ENCODE measurements around the gene PLCB2. TPM values are rescaled to one million over a fixed set of nuclear protein-coding genes. Genes with fewer than 3 reads are reported as not detected.
A peak's percentile ranks its signal among the peaks of the same experiment; 100 is the strongest.

PLCB2 gene
- total and polyA plus RNA-seq, 12 donors: 2.5 to 100 (median 24.3) TPM

DNA sequence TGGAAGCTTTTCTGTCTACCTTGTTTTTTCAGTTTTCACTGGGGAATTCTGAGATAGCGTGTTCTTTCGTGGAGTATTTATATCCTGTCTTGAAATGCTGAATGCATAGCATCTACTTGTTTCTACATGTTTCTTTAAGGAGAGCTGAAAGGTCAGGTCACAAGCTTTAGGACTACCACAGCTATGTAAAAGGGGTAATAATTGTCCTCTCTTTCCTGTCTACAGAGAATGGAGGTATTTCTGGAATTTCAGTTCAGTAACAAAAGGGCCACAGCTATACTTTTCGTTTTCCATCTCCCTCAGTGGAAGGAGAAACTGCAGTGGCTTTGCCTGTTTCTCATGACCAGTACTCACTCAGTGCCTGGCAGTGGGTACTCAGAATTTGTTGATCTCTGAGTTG lies 20.4 kb upstream of the PLCB2 start:
- DNase-seq: no peak
- H3K4me3 ChIP-seq: no peak overlapping the region
- H3K9me3 ChIP-seq (replicated peaks in 1 of 3): no peaks in the 10 kb centered on the region
- TF ChIP-seq POLR2A (IDR thresholded peaks at IDR 0.05): no peak
- TF ChIP-seq, protein P1, sequence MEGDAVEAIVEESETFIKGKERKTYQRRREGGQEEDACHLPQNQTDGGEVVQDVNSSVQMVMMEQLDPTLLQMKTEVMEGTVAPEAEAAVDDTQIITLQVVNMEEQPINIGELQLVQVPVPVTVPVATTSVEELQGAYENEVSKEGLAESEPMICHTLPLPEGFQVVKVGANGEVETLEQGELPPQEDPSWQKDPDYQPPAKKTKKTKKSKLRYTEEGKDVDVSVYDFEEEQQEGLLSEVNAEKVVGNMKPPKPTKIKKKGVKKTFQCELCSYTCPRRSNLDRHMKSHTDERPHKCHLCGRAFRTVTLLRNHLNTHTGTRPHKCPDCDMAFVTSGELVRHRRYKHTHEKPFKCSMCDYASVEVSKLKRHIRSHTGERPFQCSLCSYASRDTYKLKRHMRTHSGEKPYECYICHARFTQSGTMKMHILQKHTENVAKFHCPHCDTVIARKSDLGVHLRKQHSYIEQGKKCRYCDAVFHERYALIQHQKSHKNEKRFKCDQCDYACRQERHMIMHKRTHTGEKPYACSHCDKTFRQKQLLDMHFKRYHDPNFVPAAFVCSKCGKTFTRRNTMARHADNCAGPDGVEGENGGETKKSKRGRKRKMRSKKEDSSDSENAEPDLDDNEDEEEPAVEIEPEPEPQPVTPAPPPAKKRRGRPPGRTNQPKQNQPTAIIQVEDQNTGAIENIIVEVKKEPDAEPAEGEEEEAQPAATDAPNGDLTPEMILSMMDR (IDR thresholded peaks at IDR 0.05): no peak
- no peaks in the 10 kb centered on the region for H3K36me3 ChIP-seq (replicated peaks in 1 of 2)
- no peaks in the 10 kb centered on the region for H3K27me3 ChIP-seq
- peaks cover 0 to 39% of the 10 kb centered on the region in 2 donors for H3K4me1 ChIP-seq (replicated peaks in 1 of 2)
- intact Hi-C loops (cut with DNase I): no loop called here
- WGBS, 4 donors: 75 to 80% (median 78%) methylated on average over 3 of the region's 3 CpGs
- no peak overlapping the region for H3K27ac ChIP-seq

DNA sequence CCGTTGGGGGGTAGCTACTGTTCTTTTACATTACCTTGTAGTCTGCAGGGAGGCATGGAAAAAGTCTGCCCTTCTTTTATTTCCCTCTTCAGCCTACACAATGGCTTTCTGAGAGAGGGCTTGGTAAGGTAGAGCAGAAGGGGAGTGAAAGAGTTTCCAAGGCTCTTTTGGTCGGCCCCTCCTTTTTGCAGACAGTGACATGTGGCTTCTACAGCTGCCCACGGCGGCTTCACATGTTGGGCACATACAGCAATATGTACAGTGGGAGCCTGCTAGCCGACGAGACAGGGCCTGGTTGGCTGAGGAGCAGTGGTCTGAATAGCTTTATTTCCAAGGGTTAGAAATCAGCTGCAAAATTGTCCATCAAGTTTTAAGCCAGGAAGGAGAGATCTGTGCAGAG lies 19.7 kb upstream of the PLCB2 start:
- Histone ChIP-seq H3K36me3 (replicated peaks in 1 of 2) (no peaks in the 10 kb centered on the region), H3K4me1 (replicated peaks in 1 of 2) (peaks cover 0 to 39% of the 10 kb centered on the region in 2 donors), H3K9me3 (replicated peaks in 1 of 3) (no peaks in the 10 kb centered on the region), H3K27ac (no peak overlapping the region), H3K27me3 (no peaks in the 10 kb centered on the region), H3K4me3 (no peak overlapping the region)
- 75 to 88% (median 81%) methylated on average over 4 to 6 of the region's 6 CpGs for WGBS, 4 donors
- no peak for DNase-seq
- TF ChIP-seq POLR2A (IDR thresholded peaks at IDR 0.05): no peak
- TF ChIP-seq, protein P1 (IDR thresholded peaks at IDR 0.05): no peak
- intact Hi-C loops (cut with DNase I): no loop called here

DNA sequence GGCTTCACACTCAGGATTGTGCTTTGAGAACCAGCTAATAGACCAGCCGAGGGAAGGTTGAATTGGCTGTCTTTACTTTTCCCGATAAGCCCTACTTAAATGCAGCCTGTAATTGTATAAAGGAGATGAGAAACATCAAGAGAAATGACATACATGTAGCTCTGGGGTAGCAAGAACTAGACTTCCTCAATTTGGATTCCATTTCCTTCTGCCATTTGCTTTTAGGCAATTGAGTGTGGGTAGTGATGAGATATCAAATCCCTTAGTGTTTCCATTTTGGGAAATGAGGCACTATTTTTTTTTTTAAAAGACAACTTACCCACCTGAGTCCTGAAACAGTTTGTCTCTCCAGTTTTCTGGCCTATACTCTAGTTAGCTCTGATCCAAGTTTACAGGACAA lies 18.0 kb upstream of the PLCB2 start:
- Histone ChIP-seq H3K4me3 (no peak overlapping the region), H3K27ac (peak overlapping the region in 2 of 5 donors; percentile 7 to 29), H3K4me1 (replicated peaks in 1 of 2) (peaks cover 0 to 35% of the 10 kb centered on the region in 2 donors), H3K27me3 (no peaks in the 10 kb centered on the region), H3K9me3 (replicated peaks in 1 of 3) (no peaks in the 10 kb centered on the region), H3K36me3 (replicated peaks in 1 of 2) (no peaks in the 10 kb centered on the region)
- DNase-seq: no peak
- WGBS, 4 donors: 85 to 94% (median 89%) methylated on average over 2 of the region's 2 CpGs
- intact Hi-C loops (cut with DNase I): no loop called here
- TF ChIP-seq, protein P1 (IDR thresholded peaks at IDR 0.05): no peak
- no peak for TF ChIP-seq POLR2A (IDR thresholded peaks at IDR 0.05)

DNA sequence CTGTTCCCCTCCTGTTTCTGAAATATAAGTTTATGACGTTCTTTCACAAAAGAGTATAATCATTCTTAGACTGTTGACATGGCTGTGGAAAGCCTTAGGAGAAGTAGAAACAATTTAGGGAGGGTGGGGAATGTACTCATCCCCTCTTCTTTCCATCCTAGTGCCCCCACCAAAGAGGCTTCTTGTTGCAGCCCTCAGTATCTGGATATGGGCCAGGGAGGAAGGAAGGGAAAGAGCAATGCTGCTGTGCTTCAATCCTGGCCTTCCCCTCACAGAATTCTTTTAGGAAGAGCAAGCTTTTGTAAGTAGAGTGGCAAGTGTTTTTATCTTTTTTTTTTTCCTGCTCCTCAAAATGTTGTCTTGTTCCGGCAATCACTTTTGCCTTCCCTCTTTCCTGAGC lies 17.5 kb upstream of the PLCB2 start:
- intact Hi-C loops (cut with DNase I): no loop called here
- Histone ChIP-seq H3K4me3 (peak overlapping the region in 1 of 4 donors; percentile 87), H3K4me1 (replicated peaks in 1 of 2) (peaks cover 0 to 30% of the 10 kb centered on the region in 2 donors), H3K27ac (peak overlapping the region in 2 of 5 donors; percentile 7 to 29), H3K27me3 (no peaks in the 10 kb centered on the region), H3K36me3 (replicated peaks in 1 of 2) (no peaks in the 10 kb centered on the region), H3K9me3 (replicated peaks in 1 of 3) (no peaks in the 10 kb centered on the region)
- 68 to 74% (median 71%) methylated on average over 2 of the region's 2 CpGs for whole genome bisulfite sequencing, 4 donors
- peak in 1 of 7 donors; percentile 9 for DNase-seq
- TF ChIP-seq, protein P1 (IDR thresholded peaks at IDR 0.05): no peak
- no peak for TF ChIP-seq POLR2A (IDR thresholded peaks at IDR 0.05)
